ES-I3 (cell line): Measurements from ENCODE around the gene VPS35L.
"Not testable (repeated sequence)": the region's sequence is repeated elsewhere in the genome, so short reads cannot be mapped to it uniquely, and the experiment has no call there.

Experiments
- H3K36me3 ChIP-seq: 2 replicates; pipeline ENCODE4 v1.6.1; 2013; ENCODE audit warnings: mild to moderate bottlenecking, low read length, control low read depth, moderate library complexity; ENCODE audit not compliant: insufficient read depth
- H3K4me1 ChIP-seq: 2 replicates; pipeline ENCODE4 v1.6.1; 2013; ENCODE audit warnings: mild to moderate bottlenecking, control low read depth, low read length; ENCODE audit not compliant: insufficient read depth
- H3K9ac ChIP-seq: 2 replicates; pipeline ENCODE4 v1.6.1; 2013; ENCODE audit warnings: low read depth, mild to moderate bottlenecking, low read length, moderate library complexity
- H3K9me3 ChIP-seq: 2 replicates; pipeline ENCODE4 v1.6.1; 2013; ENCODE audit warnings: mild to moderate bottlenecking, low read length, moderate library complexity; ENCODE audit not compliant: control insufficient read depth, insufficient read depth

The VPS35L gene

DNA sequence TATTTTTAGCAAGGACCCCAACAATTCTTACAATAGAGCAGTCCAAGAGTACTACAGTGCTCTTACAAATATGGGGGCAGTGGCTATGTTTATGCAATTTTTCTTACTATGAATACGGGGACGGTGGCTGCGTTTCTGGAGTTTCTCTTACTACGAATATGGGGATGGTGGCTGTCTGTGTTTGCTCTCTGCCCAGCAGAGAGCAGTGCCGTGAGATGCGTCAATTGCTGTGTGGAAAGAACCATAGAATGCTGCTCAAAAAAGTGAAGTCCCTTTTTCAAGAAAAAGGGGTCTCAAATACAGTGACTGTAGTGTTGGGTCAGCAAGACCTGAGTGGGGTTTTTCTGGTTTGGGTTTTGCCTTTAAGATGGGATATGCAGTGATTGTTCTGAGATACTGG lies 108.7 kb downstream of the VPS35L start:
- no peaks in the 10 kb centered on the region for H3K4me1 ChIP-seq

GRCh38 chr16:19665313-19665712 lies 109.8 kb downstream of the VPS35L start:
- H3K4me1 ChIP-seq, H3K36me3 ChIP-seq, H3K9me3 ChIP-seq, H3K9ac ChIP-seq: not testable (repeated sequence)

More for the DNA sequence above, 108.7 kb downstream of the VPS35L start:
- no peak overlapping the region for H3K9ac ChIP-seq
- no peaks in the 10 kb centered on the region for H3K9me3 ChIP-seq
- H3K36me3 ChIP-seq, result no peaks in the 10 kb centered on the region

GRCh38 chr16:19666477-19666876 lies 111.0 kb downstream of the VPS35L start:
- H3K9me3 ChIP-seq, result no peaks in the 10 kb centered on the region
- H3K36me3 ChIP-seq, result no peaks in the 10 kb centered on the region
- H3K4me1 ChIP-seq, result no peaks in the 10 kb centered on the region
- no peak overlapping the region for H3K9ac ChIP-seq

- Histone ChIP-seq H3K4me1 (no peaks in the 10 kb centered on the region), H3K36me3 (no peaks in the 10 kb centered on the region), H3K9ac (no peak overlapping the region), H3K9me3 (no peaks in the 10 kb centered on the region)
These were observed 116.9 kb downstream of the VPS35L start for GRCh38 chr16:19672378-19672777.

GRCh38 chr16:19674485-19674884 lies 119.0 kb downstream of the VPS35L start:
- no peaks in the 10 kb centered on the region for H3K9me3 ChIP-seq
- H3K9ac ChIP-seq, result no peak overlapping the region
- no peaks in the 10 kb centered on the region for H3K36me3 ChIP-seq
- no peaks in the 10 kb centered on the region for H3K4me1 ChIP-seq

GRCh38 chr16:19677402-19677801 lies 121.9 kb downstream of the VPS35L start:
- no peaks in the 10 kb centered on the region for H3K36me3 ChIP-seq
- H3K9me3 ChIP-seq, result no peaks in the 10 kb centered on the region
- no peak overlapping the region for H3K9ac ChIP-seq
- H3K4me1 ChIP-seq, result no peaks in the 10 kb centered on the region

GRCh38 chr16:19678804-19679203 lies 123.3 kb downstream of the VPS35L start:
- Histone ChIP-seq H3K9ac (no peak overlapping the region), H3K4me1 (no peaks in the 10 kb centered on the region), H3K36me3 (peaks cover 10% of the 10 kb centered on the region; the same call in 1 of the 2 replicates)

DNA sequence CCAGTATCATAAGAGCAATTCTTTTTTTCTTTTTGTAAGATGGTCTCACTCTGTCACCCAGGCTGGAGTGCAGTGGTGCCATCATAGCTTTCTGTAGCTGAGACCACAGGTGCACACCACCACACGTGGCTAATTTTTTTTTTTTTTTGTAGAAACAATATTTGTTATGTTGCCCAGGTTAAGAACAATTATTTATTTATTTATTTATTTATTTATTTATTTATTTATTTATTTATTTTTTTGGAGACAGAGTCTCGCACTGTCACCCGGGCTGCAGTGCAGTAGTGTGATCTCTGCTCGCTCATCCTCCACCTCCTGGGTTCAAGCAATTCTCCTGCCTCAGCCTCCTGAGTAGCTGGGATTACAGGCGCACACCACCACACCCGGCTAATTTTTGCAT lies 123.8 kb downstream of the VPS35L start:
- not testable (repeated sequence) for H3K4me1 ChIP-seq, H3K9me3 ChIP-seq, H3K9ac ChIP-seq
- peaks cover 10% of the 10 kb centered on the region; the same call in 1 of the 2 replicates for H3K36me3 ChIP-seq

More at GRCh38 chr16:19678804-19679203, 123.3 kb downstream of the VPS35L start:
- H3K9me3 ChIP-seq, result no peaks in the 10 kb centered on the region

GRCh38 chr16:19680881-19681340 lies 125.4 kb downstream of the VPS35L start:
- H3K9me3 ChIP-seq, result no peaks in the 10 kb centered on the region
- peaks cover 18% of the 10 kb centered on the region for H3K36me3 ChIP-seq
- H3K4me1 ChIP-seq, result no peaks in the 10 kb centered on the region
- H3K9ac ChIP-seq, result no peak overlapping the region

- Histone ChIP-seq H3K4me1 (no peaks in the 10 kb centered on the region), H3K9me3 (no peaks in the 10 kb centered on the region), H3K36me3 (peaks cover 18% of the 10 kb centered on the region), H3K9ac (no peak overlapping the region)
These were observed 126.1 kb downstream of the VPS35L start for GRCh38 chr16:19681637-19682036.

DNA sequence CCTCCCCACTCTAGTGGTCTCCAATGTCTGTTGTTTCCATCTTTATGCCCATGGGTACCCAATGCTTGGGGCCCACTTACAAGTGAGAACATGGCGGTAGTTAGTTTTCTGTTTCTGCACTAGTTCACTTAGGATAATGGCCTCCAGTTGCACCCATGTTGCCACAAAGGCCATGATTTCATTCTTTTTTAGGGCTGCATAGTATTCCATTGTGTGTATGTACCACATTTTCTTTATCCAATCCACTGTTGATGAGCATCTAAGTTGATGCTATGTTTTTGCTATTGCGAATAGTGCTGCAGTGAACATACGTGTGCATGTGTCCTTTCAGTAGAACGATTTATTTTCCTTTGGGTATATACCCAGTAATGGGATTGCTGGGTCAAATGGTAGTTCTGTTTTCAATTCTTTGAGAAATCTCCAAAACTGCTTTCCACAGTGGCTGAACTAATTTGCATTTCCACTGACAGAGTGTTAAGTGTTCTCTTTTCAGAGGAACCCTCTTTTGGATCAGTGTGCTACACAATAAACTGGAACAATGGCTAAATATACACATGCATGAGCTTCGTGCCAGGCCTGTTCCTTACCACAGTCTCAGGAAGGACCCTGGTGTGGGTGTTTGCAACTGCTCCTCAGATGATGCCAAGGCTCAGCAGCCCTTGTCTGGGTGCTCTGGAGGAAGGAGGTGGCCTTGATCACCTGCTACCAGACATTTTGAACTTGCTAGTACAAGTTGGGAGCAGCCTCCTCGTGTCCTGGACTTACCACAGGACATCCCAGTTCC lies 128.1 kb downstream of the VPS35L start:
- Histone ChIP-seq H3K9me3 (no peaks in the 10 kb centered on the region), H3K36me3 (peaks cover 18% of the 10 kb centered on the region), H3K4me1 (peaks cover 7% of the 10 kb centered on the region)

DNA sequence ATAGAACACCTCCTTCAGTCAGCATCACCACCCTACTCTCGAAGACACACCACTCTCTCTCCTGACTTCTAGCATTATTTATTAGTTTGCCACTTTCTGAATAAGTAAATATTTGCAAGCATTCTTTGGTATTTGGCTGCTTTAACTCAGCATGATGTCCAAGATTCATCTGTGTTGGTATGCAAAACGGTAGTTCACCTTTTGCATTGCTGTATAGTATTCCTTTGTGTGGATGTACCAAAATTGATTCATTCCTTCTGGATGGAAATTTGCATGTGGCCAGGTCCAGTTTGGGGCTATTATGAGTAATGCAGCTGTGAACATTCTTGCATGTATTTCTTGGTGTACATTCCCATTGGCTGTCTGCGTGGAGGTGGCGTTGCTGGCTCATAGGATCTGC lies 129.7 kb downstream of the VPS35L start:
- Histone ChIP-seq H3K4me1 (peaks cover 7% of the 10 kb centered on the region), H3K36me3 (peaks cover 18% of the 10 kb centered on the region)

More for the DNA sequence above, 128.1 kb downstream of the VPS35L start:
- H3K9ac ChIP-seq, result no peak overlapping the region

DNA sequence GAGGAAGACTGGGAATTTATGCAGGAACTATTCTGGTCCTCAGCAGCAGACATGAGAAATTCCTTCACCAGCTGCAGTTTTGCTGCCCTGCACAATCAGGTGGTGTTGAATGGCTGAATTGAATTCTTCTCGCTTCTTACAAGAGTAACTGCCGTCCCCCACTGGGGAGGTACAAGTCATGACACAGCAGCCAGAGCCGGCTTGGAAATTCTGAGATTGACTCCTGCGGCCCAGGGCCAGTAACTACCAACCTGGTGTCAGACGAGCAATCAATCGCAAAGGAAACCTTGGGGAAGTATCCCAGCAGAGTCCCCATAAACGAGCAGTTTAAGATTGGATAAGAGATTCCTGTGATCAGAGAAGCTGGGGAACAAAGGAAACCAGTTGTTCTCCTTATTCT lies 131.8 kb downstream of the VPS35L start:
- Histone ChIP-seq H3K4me1 (peaks cover 7% of the 10 kb centered on the region), H3K9ac (no peak overlapping the region), H3K9me3 (no peaks in the 10 kb centered on the region), H3K36me3 (peaks cover 21% of the 10 kb centered on the region)

More for the DNA sequence above, 129.7 kb downstream of the VPS35L start:
- Histone ChIP-seq H3K9me3 (no peaks in the 10 kb centered on the region), H3K9ac (no peak overlapping the region)

GRCh38 chr16:19688396-19689024 lies 133.0 kb downstream of the VPS35L start:
- H3K4me1 ChIP-seq, result peaks cover 7% of the 10 kb centered on the region
- no peaks in the 10 kb centered on the region for H3K9me3 ChIP-seq
- no peak overlapping the region for H3K9ac ChIP-seq
- H3K36me3 ChIP-seq, result peaks cover 19% of the 10 kb centered on the region

- no peak overlapping the region for H3K9ac ChIP-seq
- no peaks in the 10 kb centered on the region for H3K9me3 ChIP-seq
- peaks cover 18% of the 10 kb centered on the region for H3K36me3 ChIP-seq
- H3K4me1 ChIP-seq, result peaks cover 7% of the 10 kb centered on the region
These were observed 133.8 kb downstream of the VPS35L start for GRCh38 chr16:19689342-19689741.
